NCI-H1436 treated with DMSO at 0.1 percent for 48 hours (cell line): ENCODE measurements around the gene PTPRN2.

Source experiments
- DNase-seq: peaks from one replicate; lab custom pipeline; 2025; lab: John Stamatoyannopoulos, UW

The PTPRN2 gene

GRCh38 chr7:157646551-157646950, 941.1 kb downstream of the PTPRN2 start:
- no peak for DNase-seq

- no peak for DNase-seq
Measured at GRCh38 chr7:157645539-157645938, 942.1 kb downstream of the PTPRN2 start.

- DNase-seq: no peak
Measured at GRCh38 chr7:157644946-157645345, 942.7 kb downstream of the PTPRN2 start.

- no peak for DNase-seq
Measured at GRCh38 chr7:157643525-157643970, 944.1 kb downstream of the PTPRN2 start.

GRCh38 chr7:157641866-157642265, 945.8 kb downstream of the PTPRN2 start:
- no peak for DNase-seq

- DNase-seq: no peak
Measured at GRCh38 chr7:157640144-157640543, 947.5 kb downstream of the PTPRN2 start.

GRCh38 chr7:157638563-157638962, 949.1 kb downstream of the PTPRN2 start:
- no peak for DNase-seq

- DNase-seq: no peak
Measured at GRCh38 chr7:157637216-157637949, 950.2 kb downstream of the PTPRN2 start.

GRCh38 chr7:157635669-157636068, 952.0 kb downstream of the PTPRN2 start:
- DNase-seq: no peak

- no peak for DNase-seq
Measured at GRCh38 chr7:157635148-157635500, 952.5 kb downstream of the PTPRN2 start.

- no peak for DNase-seq
Measured at GRCh38 chr7:157634401-157635147, 953.0 kb downstream of the PTPRN2 start.

- no peak for DNase-seq
Measured at GRCh38 chr7:157633465-157634185, 954.0 kb downstream of the PTPRN2 start.

- no peak for DNase-seq
Measured at GRCh38 chr7:157630301-157630853, 957.2 kb downstream of the PTPRN2 start.

GRCh38 chr7:157628456-157628855, 959.2 kb downstream of the PTPRN2 start:
- DNase-seq: no peak

GRCh38 chr7:157627646-157628045, 960.0 kb downstream of the PTPRN2 start:
- no peak for DNase-seq

GRCh38 chr7:157627033-157627432, 960.6 kb downstream of the PTPRN2 start:
- no peak for DNase-seq

GRCh38 chr7:157625973-157626742, 961.5 kb downstream of the PTPRN2 start:
- DNase-seq: no peak

GRCh38 chr7:157623556-157623955, 964.1 kb downstream of the PTPRN2 start:
- no peak for DNase-seq

- no peak for DNase-seq
Measured at GRCh38 chr7:157622408-157623205, 965.0 kb downstream of the PTPRN2 start.

GRCh38 chr7:157622000-157622399, 965.6 kb downstream of the PTPRN2 start:
- DNase-seq: no peak

- no peak for DNase-seq
Measured at GRCh38 chr7:157621131-157621681, 966.4 kb downstream of the PTPRN2 start.
